Cardiac muscle cell (in vitro differentiated cells and primary cell): Measurements from ENCODE around the gene MRPS27. TPM values are rescaled to one million over a fixed set of nuclear protein-coding genes. Genes with fewer than 3 reads are reported as not detected.

Source experiments
- DNase-seq, 2 donors: peaks; one replicate each; pipeline versions ENCODE4 v3.0.0 to v3.0.0-alpha.2; 2010 to 2017; ENCODE audit warnings: low read depth in 1 of 2, low spot score in 1 of 2
- H3K27ac ChIP-seq: fragments of 200-600 bp; sonication (generic); 2 replicates; pipeline ENCODE4 v1.5.1; 2016
- H3K27me3 ChIP-seq: fragments of 200-600 bp; sonication (generic); 2 replicates; pipeline ENCODE4 v1.6.0; 2016; ENCODE audit warnings: control low read depth
- H3K36me3 ChIP-seq: fragments of 200-600 bp; sonication (generic); 2 replicates; pipeline ENCODE4 v1.5.1; 2016; ENCODE audit warnings: control low read depth
- H3K4me1 ChIP-seq: fragments of 200-600 bp; sonication (generic); 2 replicates; pipeline ENCODE4 v1.8.1; 2017; ENCODE audit warnings: low read depth, mild to moderate bottlenecking, mixed run types
- H3K4me3 ChIP-seq: fragments of 200-600 bp; sonication (generic); 2 replicates; pipeline ENCODE4 v1.5.1; 2016; ENCODE audit warnings: mild to moderate bottlenecking
- H3K9me3 ChIP-seq: fragments of 200-600 bp; sonication (generic); 2 replicates; pipeline ENCODE4 v1.5.1; 2017; ENCODE audit warnings: low read depth, mild to moderate bottlenecking, control low read depth
- CTCF ChIP-seq: IDR thresholded peaks from 2 replicates; pipeline ENCODE4 v1.5.1; 2012; ENCODE audit warnings: low read depth, mild to moderate bottlenecking, low read length
- polyA plus RNA-seq: library from polyadenylated mRNA; unstranded; fragments of >200 nt; fragmentation: Nextera tagmentation; extraction: Ambion mirVana; gene quantifications from 2 replicates; pipeline ENCODE4 v1.2.1, GENCODE V29; 2016
- total RNA-seq: library from RNA; depleted of rRNA; stranded (reverse); fragments of >200 nt; gene quantifications from 2 replicates; pipeline ENCODE4 v1.2.3, GENCODE V29; 2016

MRPS27 gene
- total and polyA plus RNA-seq, 2 experiments from 2014 or later: 58.1 to 64.1 TPM

- Histone ChIP-seq H3K27ac (no peak overlapping the region), H3K4me1 (peaks cover 33% of the 10 kb centered on the region), H3K27me3 (no peaks in the 10 kb centered on the region), H3K4me3 (no peak overlapping the region), H3K36me3 (peaks cover 6% of the 10 kb centered on the region), H3K9me3 (no peaks in the 10 kb centered on the region)
- DNase-seq: peak in 1 of 2 donors; percentile 41
- TF ChIP-seq CTCF: no peak
Measured at GRCh38 chr5:72224946-72225463, 95.0 kb downstream of the MRPS27 start.

GRCh38 chr5:72223371-72223770, 96.7 kb downstream of the MRPS27 start:
- Histone ChIP-seq H3K9me3 (no peaks in the 10 kb centered on the region), H3K4me1 (peaks cover 21% of the 10 kb centered on the region), H3K27ac (no peak overlapping the region), H3K27me3 (no peaks in the 10 kb centered on the region), H3K36me3 (peaks cover 13% of the 10 kb centered on the region), H3K4me3 (no peak overlapping the region)
- no peak for DNase-seq
- TF ChIP-seq CTCF: no peak

DNA sequence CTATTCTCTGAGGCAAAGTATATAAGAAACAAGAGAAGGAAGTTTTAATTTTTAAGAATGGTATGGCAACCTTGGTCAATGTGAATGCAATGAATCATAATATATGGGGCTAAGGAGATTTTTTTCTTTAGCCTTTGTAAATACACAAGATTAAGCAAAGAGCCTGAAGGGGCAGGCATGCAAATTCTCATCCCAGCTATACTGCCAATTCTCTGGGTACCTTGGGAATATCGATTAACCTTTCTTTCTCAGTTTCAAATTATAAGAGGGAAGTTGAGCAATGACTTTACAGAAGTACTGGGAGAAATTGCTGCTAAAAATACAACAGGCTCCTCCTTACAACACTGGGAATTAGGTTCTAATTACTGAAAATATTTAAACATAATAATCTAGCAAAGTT, 97.5 kb downstream of the MRPS27 start:
- no peak for TF ChIP-seq CTCF
- H3K27me3 ChIP-seq: no peaks in the 10 kb centered on the region
- H3K9me3 ChIP-seq: no peaks in the 10 kb centered on the region
- peaks cover 13% of the 10 kb centered on the region for H3K36me3 ChIP-seq
- H3K4me3 ChIP-seq: no peak overlapping the region
- no peak overlapping the region for H3K27ac ChIP-seq
- H3K4me1 ChIP-seq: peaks cover 13% of the 10 kb centered on the region
- no peak for DNase-seq

DNA sequence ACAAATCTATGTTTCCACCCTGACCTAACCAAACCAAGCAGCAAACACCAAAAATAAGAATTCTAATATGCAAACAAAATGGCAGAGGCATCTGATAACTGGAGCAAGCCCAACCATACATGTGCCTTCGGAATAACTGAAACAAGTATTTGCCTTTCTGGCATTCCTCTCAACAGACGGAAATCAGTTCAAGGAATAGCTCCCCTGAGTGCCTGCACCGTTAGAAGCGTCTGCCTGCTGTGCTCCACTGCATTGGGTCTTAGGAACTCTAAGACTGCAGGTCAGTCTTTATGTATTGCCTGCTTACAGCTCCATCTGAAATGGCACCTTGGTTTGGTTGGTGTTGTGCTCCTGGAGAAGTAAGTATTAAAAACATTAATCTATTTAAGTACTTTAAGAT, 98.5 kb downstream of the MRPS27 start:
- TF ChIP-seq CTCF: no peak
- Histone ChIP-seq H3K4me1 (peaks cover 3% of the 10 kb centered on the region), H3K9me3 (no peaks in the 10 kb centered on the region), H3K4me3 (no peak overlapping the region), H3K36me3 (peaks cover 13% of the 10 kb centered on the region), H3K27ac (no peak overlapping the region), H3K27me3 (no peaks in the 10 kb centered on the region)
- DNase-seq: peak in 1 of 2 donors; percentile 20

DNA sequence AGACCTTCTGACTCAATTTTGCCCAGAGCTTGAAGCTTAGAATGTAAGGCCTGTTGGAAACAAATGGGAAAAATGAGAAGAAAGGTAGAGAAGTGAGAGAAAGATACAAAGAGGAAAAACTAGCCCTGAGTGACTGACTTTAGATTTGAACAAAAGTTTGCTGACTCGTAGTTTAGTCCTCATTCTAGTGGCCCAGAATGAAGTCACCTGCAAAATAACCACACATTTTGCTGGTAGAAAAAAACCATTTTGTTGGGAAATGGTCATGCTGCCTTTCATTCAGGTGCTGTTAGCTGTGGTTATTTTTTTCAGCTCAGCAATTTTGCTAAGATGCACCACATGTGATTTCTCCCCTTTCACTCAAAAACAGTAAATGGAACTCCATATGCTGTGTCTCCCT, 98.9 kb downstream of the MRPS27 start:
- Histone ChIP-seq H3K36me3 (peaks cover 13% of the 10 kb centered on the region), H3K27ac (no peak overlapping the region), H3K4me3 (no peak overlapping the region), H3K9me3 (no peaks in the 10 kb centered on the region), H3K27me3 (no peaks in the 10 kb centered on the region), H3K4me1 (no peaks in the 10 kb centered on the region)
- no peak for DNase-seq
- no peak for TF ChIP-seq CTCF

DNA sequence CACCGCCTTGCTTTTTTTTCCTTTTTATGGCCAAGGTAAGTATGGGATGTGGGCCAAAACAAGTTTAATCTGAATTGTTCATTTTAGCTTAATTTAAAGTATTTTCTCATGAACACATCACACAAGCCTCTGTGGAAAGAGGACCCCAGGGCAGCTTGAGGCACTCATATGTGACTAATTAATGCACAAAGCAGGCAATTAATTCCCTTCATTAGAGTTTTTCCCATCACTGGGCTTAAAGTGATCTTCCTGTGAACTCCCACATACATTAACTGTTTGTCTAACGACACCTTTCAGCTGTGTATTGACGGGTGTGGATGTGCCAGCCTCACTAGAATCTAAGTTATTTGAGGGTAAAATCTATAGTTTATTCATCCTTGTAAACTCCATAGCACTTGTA, 103.3 kb downstream of the MRPS27 start:
- no peak for TF ChIP-seq CTCF
- no peak for DNase-seq
- Histone ChIP-seq H3K4me3 (no peak overlapping the region), H3K9me3 (no peaks in the 10 kb centered on the region), H3K4me1 (no peaks in the 10 kb centered on the region), H3K27me3 (no peaks in the 10 kb centered on the region), H3K27ac (no peak overlapping the region), H3K36me3 (peaks cover 13% of the 10 kb centered on the region)
